BLaER1 (cell line): Measurements from ENCODE around the gene SLCO1B1.
"Not testable (repeated sequence)": the region's sequence is repeated elsewhere in the genome, so short reads cannot be mapped to it uniquely, and the experiment has no call there.

ENCODE experiments used
- H3K27ac ChIP-seq: shearing (Covaris generic); formaldehyde crosslinking; 2 replicates; pipeline ENCODE4 v1.8.1; 2022
- H3K27me3 ChIP-seq: shearing (Covaris generic); formaldehyde crosslinking; 2 replicates; pipeline ENCODE4 v1.8.1; 2022
- H3K36me3 ChIP-seq: shearing (Covaris generic); formaldehyde crosslinking; 2 replicates; pipeline ENCODE4 v1.8.1; 2022
- H3K4me1 ChIP-seq: shearing (Covaris generic); formaldehyde crosslinking; 2 replicates; pipeline ENCODE4 v1.8.1; 2022
- H3K4me2 ChIP-seq: shearing (Covaris generic); formaldehyde crosslinking; 2 replicates; pipeline ENCODE4 v1.8.1; 2022
- H3K4me3 ChIP-seq: shearing (Covaris generic); formaldehyde crosslinking; 2 replicates; pipeline ENCODE4 v1.8.1; 2022
- H3K9ac ChIP-seq: shearing (Covaris generic); formaldehyde crosslinking; 2 replicates; pipeline ENCODE4 v1.8.1; 2022
- H3K9me3 ChIP-seq: shearing (Covaris generic); formaldehyde crosslinking; 2 replicates; pipeline ENCODE4 v1.8.1; 2022
- H4K20me1 ChIP-seq: shearing (Covaris generic); formaldehyde crosslinking; 2 replicates; pipeline ENCODE4 v1.8.1; 2022
- Cebpa-rat ChIP-seq: shearing (Covaris generic); IDR thresholded peaks from 2 replicates; pipeline ENCODE4 v1.8.1; 2022

The SLCO1B1 gene, protein sequence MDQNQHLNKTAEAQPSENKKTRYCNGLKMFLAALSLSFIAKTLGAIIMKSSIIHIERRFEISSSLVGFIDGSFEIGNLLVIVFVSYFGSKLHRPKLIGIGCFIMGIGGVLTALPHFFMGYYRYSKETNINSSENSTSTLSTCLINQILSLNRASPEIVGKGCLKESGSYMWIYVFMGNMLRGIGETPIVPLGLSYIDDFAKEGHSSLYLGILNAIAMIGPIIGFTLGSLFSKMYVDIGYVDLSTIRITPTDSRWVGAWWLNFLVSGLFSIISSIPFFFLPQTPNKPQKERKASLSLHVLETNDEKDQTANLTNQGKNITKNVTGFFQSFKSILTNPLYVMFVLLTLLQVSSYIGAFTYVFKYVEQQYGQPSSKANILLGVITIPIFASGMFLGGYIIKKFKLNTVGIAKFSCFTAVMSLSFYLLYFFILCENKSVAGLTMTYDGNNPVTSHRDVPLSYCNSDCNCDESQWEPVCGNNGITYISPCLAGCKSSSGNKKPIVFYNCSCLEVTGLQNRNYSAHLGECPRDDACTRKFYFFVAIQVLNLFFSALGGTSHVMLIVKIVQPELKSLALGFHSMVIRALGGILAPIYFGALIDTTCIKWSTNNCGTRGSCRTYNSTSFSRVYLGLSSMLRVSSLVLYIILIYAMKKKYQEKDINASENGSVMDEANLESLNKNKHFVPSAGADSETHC

DNA sequence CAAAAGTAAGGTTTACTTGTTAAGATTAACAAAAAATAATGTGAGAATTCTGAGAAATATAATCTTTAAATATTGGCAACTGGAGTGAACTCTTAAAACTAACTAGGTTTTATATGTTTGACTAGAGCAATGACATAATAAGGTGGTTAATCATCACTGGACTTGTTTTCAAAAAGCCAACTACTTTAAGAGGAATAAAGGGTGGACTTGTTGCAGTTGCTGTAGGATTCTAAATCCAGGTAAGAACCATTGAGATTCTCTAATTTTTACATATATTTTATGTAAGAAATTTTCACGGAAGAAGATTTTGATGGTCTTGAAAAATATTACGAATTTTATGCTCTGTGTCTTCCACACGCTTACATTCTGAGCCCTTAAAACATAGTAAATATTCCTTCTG lies at the start of gene SLCO1B1:
SLCO1B1 (plus strand) TSS at position 197 of the 400 bp plus-strand sequence. CDS start 10,381 bp downstream, outside the sequence.
- no peaks in the 10 kb centered on the region for H3K36me3 ChIP-seq
- no peak within 1 kb of the TSS for H3K9ac ChIP-seq
- TF ChIP-seq Cebpa-rat = no peak
- H3K4me3 ChIP-seq = no peak within 1 kb of the TSS
- no peaks in the 10 kb centered on the region for H3K27me3 ChIP-seq
- no peaks in the 10 kb centered on the region for H3K4me1 ChIP-seq
- H3K9me3 ChIP-seq = no peaks in the 10 kb centered on the region
- H3K4me2 ChIP-seq = no peak within 1 kb of the TSS
- H4K20me1 ChIP-seq = no peaks in the 10 kb centered on the region
- no peak within 1 kb of the TSS for H3K27ac ChIP-seq

DNA sequence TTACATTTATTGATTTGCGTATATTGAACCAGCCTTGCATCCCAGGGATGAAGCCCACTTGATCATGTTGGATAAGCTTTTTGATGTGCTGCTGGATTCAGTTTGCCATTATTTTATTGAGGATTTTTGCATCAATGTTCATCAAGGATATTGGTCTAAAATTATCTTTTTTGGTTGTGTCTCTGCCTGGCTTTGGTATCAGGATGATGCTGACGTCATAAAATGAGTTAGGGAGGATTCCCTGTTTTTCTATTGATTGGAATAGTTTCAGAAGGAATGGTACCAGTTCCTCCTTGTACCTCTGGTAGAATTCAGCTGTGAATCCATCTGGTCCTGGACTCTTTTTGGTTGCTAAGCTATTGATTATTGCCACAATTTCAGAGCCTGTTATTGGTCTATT lies 46.2 kb upstream of the SLCO1B1 start:
- H3K27ac ChIP-seq, H3K4me2 ChIP-seq, H4K20me1 ChIP-seq, H3K27me3 ChIP-seq, H3K4me3 ChIP-seq, H3K4me1 ChIP-seq, H3K9ac ChIP-seq, H3K36me3 ChIP-seq, H3K9me3 ChIP-seq: not testable (repeated sequence)

DNA sequence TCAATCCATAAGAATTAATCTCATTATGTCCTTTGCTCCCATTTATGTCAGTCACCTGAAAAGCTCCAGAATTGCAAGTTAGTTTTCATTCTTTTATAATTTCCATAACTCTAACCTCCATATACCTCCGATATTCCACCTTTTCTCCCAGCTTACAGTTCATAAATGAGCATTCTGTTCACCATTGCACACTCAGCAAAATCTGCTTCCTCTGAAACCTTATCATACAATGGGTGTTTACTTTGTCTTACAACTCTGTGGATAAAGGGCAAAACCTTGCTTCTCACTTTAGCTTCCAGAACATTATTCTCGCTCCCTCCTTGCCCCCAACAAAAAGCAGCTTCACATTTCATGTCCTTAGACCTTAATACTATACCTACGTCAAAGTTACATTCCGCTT lies 19.3 kb upstream of the SLCO1B1 start:
- no peaks in the 10 kb centered on the region for H3K27me3 ChIP-seq
- H3K36me3 ChIP-seq = no peaks in the 10 kb centered on the region
- H3K9me3 ChIP-seq = no peaks in the 10 kb centered on the region
- H3K4me1 ChIP-seq = no peaks in the 10 kb centered on the region
- no peak for TF ChIP-seq Cebpa-rat
- H3K4me3 ChIP-seq = no peak overlapping the region
- H4K20me1 ChIP-seq = no peaks in the 10 kb centered on the region
- no peak overlapping the region for H3K27ac ChIP-seq
- H3K4me2 ChIP-seq = no peak overlapping the region
- no peak overlapping the region for H3K9ac ChIP-seq

DNA sequence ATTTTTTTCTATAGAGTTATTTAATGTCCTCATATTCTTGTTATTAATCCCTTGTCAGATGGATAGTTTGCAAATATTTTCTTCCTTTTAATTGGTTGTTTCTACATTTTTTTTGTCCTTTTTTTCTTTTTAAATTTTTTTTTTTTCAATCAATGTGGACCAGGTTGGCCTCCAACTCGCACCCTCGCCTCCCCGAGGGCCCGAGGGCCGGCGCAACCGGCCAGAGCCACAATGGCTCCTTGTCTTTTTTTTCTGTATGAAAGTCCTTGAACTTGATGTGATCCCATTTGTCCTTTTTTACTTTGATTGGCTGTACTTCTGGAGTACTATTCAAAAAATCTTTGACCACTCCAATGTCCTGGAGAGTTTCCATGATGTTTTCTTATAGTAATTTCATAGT lies 17.7 kb upstream of the SLCO1B1 start:
- no peaks in the 10 kb centered on the region for H3K9me3 ChIP-seq
- no peak overlapping the region for H3K9ac ChIP-seq
- no peak overlapping the region for H3K27ac ChIP-seq
- H4K20me1 ChIP-seq = no peaks in the 10 kb centered on the region
- TF ChIP-seq Cebpa-rat = no peak
- no peaks in the 10 kb centered on the region for H3K4me1 ChIP-seq
- no peak overlapping the region for H3K4me2 ChIP-seq
- no peak overlapping the region for H3K4me3 ChIP-seq
- H3K36me3 ChIP-seq = no peaks in the 10 kb centered on the region
- no peaks in the 10 kb centered on the region for H3K27me3 ChIP-seq

DNA sequence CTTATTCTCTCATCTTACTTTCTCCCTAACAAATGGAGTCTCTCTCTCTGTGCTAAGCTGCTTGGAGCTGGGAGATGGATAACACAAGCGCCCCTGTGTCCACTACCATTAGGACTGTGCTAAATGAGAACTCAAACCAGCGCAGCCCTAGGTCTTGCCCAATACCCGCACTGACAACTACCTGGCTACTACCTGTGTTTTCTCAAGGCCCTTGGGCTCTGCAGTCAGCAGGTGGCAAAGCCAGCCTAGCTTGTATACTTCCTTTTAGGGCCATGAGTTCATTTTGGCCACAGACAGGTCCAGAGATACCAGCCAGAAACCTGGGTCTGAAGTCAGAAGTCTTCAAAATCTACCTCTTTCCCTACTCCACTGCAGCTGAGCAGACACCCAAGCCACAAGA lies 13.0 kb upstream of the SLCO1B1 start:
- H4K20me1 ChIP-seq = no peaks in the 10 kb centered on the region
- no peak for TF ChIP-seq Cebpa-rat
- no peaks in the 10 kb centered on the region for H3K36me3 ChIP-seq
- H3K9me3 ChIP-seq = no peaks in the 10 kb centered on the region
- no peak overlapping the region for H3K27ac ChIP-seq
- no peaks in the 10 kb centered on the region for H3K27me3 ChIP-seq
- H3K4me2 ChIP-seq = no peak overlapping the region
- no peaks in the 10 kb centered on the region for H3K4me1 ChIP-seq
- no peak overlapping the region for H3K9ac ChIP-seq
- no peak overlapping the region for H3K4me3 ChIP-seq

DNA sequence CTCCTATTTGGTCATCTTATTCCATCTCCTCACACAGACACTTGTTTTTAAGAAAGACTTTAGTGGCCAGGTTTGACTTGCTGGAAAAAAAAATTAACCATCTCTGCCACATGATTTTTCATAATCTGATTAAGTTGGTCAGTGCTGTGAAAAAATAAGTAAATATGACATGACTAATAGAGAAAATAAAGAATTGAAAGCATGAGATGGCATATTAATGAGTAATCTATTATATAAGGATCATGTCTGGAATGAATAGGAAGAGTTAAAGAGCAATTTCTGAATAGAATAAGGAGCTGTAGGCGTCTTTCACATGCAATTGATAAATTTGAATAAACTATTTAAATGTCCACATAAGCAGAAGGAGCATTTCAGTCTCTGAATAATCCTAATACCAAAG lies 12.2 kb upstream of the SLCO1B1 start:
- Histone ChIP-seq H3K27me3 (no peaks in the 10 kb centered on the region), H3K4me3 (no peak overlapping the region), H3K27ac (no peak overlapping the region), H3K9ac (no peak overlapping the region), H3K36me3 (no peaks in the 10 kb centered on the region), H4K20me1 (no peaks in the 10 kb centered on the region), H3K4me1 (no peaks in the 10 kb centered on the region), H3K9me3 (no peaks in the 10 kb centered on the region), H3K4me2 (no peak overlapping the region)
- no peak for TF ChIP-seq Cebpa-rat

DNA sequence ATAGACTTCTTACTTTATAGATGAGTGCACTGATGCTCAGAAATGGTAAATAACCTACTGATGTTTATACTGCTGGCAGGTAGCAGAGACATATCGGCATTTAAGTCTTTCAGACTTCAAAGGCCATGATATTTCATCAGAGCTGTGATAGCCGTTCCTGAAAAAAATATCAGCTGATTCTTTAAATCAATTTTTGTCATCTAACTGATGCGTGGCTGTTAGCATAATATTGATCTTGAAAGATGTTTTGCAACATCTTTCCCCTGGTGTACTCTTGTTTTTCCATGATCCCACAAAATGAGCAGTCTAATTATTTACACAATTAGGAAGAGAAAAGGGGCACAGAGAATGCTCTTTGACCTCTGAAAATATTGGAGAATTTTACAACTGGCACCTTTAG lies 1.6 kb upstream of the SLCO1B1 start:
- H3K27me3 ChIP-seq = no peaks in the 10 kb centered on the region
- no peak overlapping the region for H3K9ac ChIP-seq
- no peak overlapping the region for H3K27ac ChIP-seq
- H3K9me3 ChIP-seq = no peaks in the 10 kb centered on the region
- H3K4me2 ChIP-seq = no peak overlapping the region
- TF ChIP-seq Cebpa-rat = no peak
- H4K20me1 ChIP-seq = no peaks in the 10 kb centered on the region
- H3K4me1 ChIP-seq = no peaks in the 10 kb centered on the region
- no peaks in the 10 kb centered on the region for H3K36me3 ChIP-seq
- H3K4me3 ChIP-seq = no peak overlapping the region

DNA sequence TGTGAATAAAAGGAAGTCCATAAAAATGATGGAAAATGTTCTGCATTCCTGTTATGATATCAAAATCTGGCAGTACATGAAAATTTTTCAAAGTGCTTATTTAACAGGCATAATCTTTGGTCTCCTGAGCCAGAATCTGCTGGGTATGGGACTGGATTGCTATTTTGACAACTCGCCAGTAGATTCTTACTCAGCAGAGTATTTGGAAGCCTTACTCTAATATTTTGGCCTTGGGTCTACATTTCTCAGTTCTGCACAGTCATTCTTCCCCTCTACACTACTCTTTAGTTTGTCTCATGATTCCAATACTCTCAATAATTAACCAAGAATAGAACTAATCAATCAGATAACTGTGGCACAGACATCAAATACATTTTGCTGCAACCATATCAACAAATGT lies 1.1 kb upstream of the SLCO1B1 start:
- Histone ChIP-seq H3K27me3 (no peaks in the 10 kb centered on the region), H3K4me1 (no peaks in the 10 kb centered on the region), H3K9ac (no peak overlapping the region), H3K9me3 (no peaks in the 10 kb centered on the region), H4K20me1 (no peaks in the 10 kb centered on the region), H3K36me3 (no peaks in the 10 kb centered on the region), H3K27ac (no peak overlapping the region), H3K4me3 (no peak overlapping the region), H3K4me2 (no peak overlapping the region)
- no peak for TF ChIP-seq Cebpa-rat

DNA sequence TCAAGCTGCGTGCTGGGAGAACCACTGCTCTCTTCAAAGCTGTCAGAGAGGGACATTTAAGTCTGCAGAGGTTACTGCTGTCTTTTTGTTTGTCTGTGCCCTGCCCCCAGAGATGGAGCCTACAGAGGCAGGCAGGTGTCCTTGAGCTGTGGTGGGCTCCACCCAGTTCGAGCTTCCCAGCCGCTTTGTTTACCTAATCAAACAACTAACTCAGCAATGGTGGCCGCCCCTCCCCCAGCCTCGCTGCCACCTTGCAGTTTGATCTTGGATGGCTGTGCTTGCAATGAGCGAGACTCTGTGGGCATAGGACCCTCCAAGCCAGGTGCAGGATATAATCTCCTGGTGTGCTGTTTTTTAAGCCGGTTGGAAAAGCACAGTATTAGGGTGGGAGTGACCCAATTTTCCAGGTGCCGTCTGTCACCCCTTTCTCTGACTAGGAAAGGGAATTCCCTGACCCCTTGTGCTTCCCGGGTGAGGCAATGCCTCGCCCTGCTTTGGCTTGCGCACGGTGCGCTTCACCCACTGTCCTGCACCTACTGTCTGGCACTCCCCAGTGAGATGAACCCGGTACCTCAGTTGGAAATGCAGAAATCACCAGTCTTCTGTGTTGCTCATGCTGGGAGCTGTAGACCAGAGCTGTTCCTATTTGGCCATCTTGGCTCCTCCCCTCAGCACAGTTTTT lies 6.5 kb downstream of the SLCO1B1 start:
- H3K9ac ChIP-seq, H3K36me3 ChIP-seq, H3K4me1 ChIP-seq, H4K20me1 ChIP-seq, H3K4me3 ChIP-seq, H3K27me3 ChIP-seq, H3K9me3 ChIP-seq, H3K27ac ChIP-seq, H3K4me2 ChIP-seq: not testable (repeated sequence)

DNA sequence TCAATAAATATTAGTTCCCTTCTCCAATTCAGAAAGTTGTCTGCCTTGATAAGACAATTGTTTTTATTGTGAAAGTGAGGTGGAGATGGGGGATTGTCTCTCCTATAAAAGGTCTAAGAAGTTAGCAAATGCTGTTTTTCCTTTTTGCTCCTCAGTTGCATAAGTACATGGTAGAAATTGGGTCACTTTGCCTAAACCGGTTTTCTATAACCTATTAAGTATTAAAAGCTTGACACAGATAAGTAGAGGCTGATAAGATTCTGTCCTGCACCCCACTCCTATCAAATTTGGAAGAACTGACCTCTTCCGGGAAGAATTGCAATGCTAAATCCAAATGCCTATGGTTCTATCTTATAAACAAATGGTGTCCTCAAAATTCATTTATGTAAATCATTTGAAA lies 7.0 kb downstream of the SLCO1B1 start:
- H3K4me2 ChIP-seq = no peak overlapping the region
- no peak for TF ChIP-seq Cebpa-rat
- no peaks in the 10 kb centered on the region for H3K36me3 ChIP-seq
- H3K27ac ChIP-seq = no peak overlapping the region
- no peaks in the 10 kb centered on the region for H4K20me1 ChIP-seq
- H3K27me3 ChIP-seq = no peaks in the 10 kb centered on the region
- no peak overlapping the region for H3K4me3 ChIP-seq
- H3K9ac ChIP-seq = no peak overlapping the region
- H3K4me1 ChIP-seq = no peaks in the 10 kb centered on the region
- no peaks in the 10 kb centered on the region for H3K9me3 ChIP-seq
